WTC11 (cell line): ENCODE results near the gene PSMD3. TPM values are rescaled to one million over a fixed set of nuclear protein-coding genes. Genes with fewer than 3 reads are reported as not detected.

ENCODE experiments used
- ATAC-seq: fragments of 200-7000 bp; cut with Tn5 transposase; 2 replicates; pipeline ENCODE4 v1.10.0; 2021; ENCODE audit warnings: mild to moderate bottlenecking, moderate library complexity
- CTCF ChIA-PET: fragments of 300-600 bp; sonication (Branson Sonifier 250); formaldehyde crosslinking; loops from one replicate; lab custom pipeline; 2021; ENCODE audit warnings: antibody characterized with exemption; lab: Charles Lee
- POLR2A ChIA-PET: fragments of 350-600 bp; sonication (Branson Sonifier 250); formaldehyde crosslinking; loops from one replicate; lab custom pipeline; 2021; ENCODE audit warnings: antibody characterized with exemption; lab: Charles Lee
- DNase-seq: peaks from one replicate; pipeline ENCODE4 v3.0.0; 2021; ENCODE audit warnings: low spot score
- H3K27ac Mint-ChIP-seq: 2 replicates; pipeline ENCODE4 v1.8.0; 2021; ENCODE audit warnings: mixed read lengths
- H3K27me3 Mint-ChIP-seq: 2 replicates; pipeline ENCODE4 v1.8.0; 2021; ENCODE audit warnings: low read depth, mild to moderate bottlenecking, moderate library complexity, mixed read lengths
- H3K36me3 Mint-ChIP-seq: 2 replicates; pipeline ENCODE4 v1.8.0; 2021; ENCODE audit warnings: mixed read lengths
- H3K4me1 Mint-ChIP-seq: 2 replicates; pipeline ENCODE4 v1.8.0; 2022; ENCODE audit warnings: mixed read lengths
- H3K4me3 Mint-ChIP-seq: 2 replicates; pipeline ENCODE4 v1.8.0; 2021; ENCODE audit warnings: mild to moderate bottlenecking, moderate library complexity, mixed read lengths
- H3K9me3 Mint-ChIP-seq: 2 replicates; pipeline ENCODE4 v1.8.0; 2021; ENCODE audit warnings: mixed read lengths
- ATF1 ChIP-seq: sonication (generic); formaldehyde crosslinking; IDR thresholded peaks from 2 replicates; pipeline ENCODE4 v1.8.1; 2023; ENCODE audit warnings: mild to moderate bottlenecking, moderate library complexity, missing genetic modification reagents
- ATF3 ChIP-seq: sonication (generic); formaldehyde crosslinking; conservative IDR thresholded peaks from 2 replicates; pipeline ENCODE4 v1.8.1; 2022; ENCODE audit warnings: mild to moderate bottlenecking, missing genetic modification reagents
- E2F1 ChIP-seq: sonication (generic); formaldehyde crosslinking; IDR thresholded peaks from 2 replicates; pipeline ENCODE4 v1.8.0; 2022; ENCODE audit warnings: mild to moderate bottlenecking, missing genetic modification reagents
- ERG ChIP-seq: fragments of 250-450 bp; sonication (Bioruptor Pico); IDR thresholded peaks from 2 replicates; pipeline ENCODE4 v1.8.0; 2021; ENCODE audit warnings: mild to moderate bottlenecking
- ETV6 ChIP-seq: sonication (generic); formaldehyde crosslinking; IDR thresholded peaks from 2 replicates; pipeline ENCODE4 v1.8.1; 2022; ENCODE audit warnings: mild to moderate bottlenecking, missing genetic modification reagents
- FOXK1 ChIP-seq: sonication (generic); formaldehyde crosslinking; IDR thresholded peaks from 2 replicates; pipeline ENCODE4 v1.8.0; 2022; ENCODE audit warnings: mild to moderate bottlenecking, moderate library complexity, missing genetic modification reagents
- GTF2I ChIP-seq: fragments of 250-450 bp; sonication (Bioruptor Pico); conservative IDR thresholded peaks from 2 replicates; pipeline ENCODE4 v1.4.0; 2021; ENCODE audit warnings: mild to moderate bottlenecking
- JAZF1 ChIP-seq: fragments of 250-450 bp; sonication (Bioruptor Pico); IDR thresholded peaks from 2 replicates; pipeline ENCODE4 v1.9.0; 2021; ENCODE audit warnings: moderate library complexity, mild to moderate bottlenecking, inconsistent platforms
- KAT7 ChIP-seq: sonication (generic); formaldehyde crosslinking; IDR thresholded peaks from 2 replicates; pipeline ENCODE4 v1.8.1; 2023; ENCODE audit warnings: missing genetic modification reagents, mild to moderate bottlenecking, borderline replicate concordance
- NFYB ChIP-seq: sonication (generic); formaldehyde crosslinking; conservative IDR thresholded peaks from 2 replicates; pipeline ENCODE4 v1.8.0; 2022; ENCODE audit warnings: low read depth, missing genetic modification reagents
- PRRX2 ChIP-seq: fragments of 250-450 bp; sonication (Bioruptor Pico); IDR thresholded peaks from 2 replicates; pipeline ENCODE4 v1.8.0; 2021; ENCODE audit warnings: mild to moderate bottlenecking
- SP1 ChIP-seq: sonication (generic); formaldehyde crosslinking; conservative IDR thresholded peaks from 2 replicates; pipeline ENCODE4 v1.8.1; 2022; ENCODE audit warnings: missing genetic modification reagents
- ZNF423 ChIP-seq: fragments of 250-450 bp; sonication (Bioruptor Pico); IDR thresholded peaks from 2 replicates; pipeline ENCODE4 v2.1.2; 2022; ENCODE audit warnings: mild to moderate bottlenecking, moderate library complexity
- ZNF671 ChIP-seq: fragments of 250-450 bp; sonication (Bioruptor Pico); IDR thresholded peaks from 2 replicates; pipeline ENCODE4 v1.8.0; 2021; ENCODE audit warnings: mild to moderate bottlenecking
- total RNA-seq: library from RNA; stranded (reverse); gene quantifications from 3 replicates; pipeline ENCODE4 v1.2.3, GENCODE V29; 2021
- TF ChIP-seq, protein P1 (sequence below): sonication (generic); formaldehyde crosslinking; conservative IDR thresholded peaks from 2 replicates; pipeline ENCODE4 v1.8.1; 2023; ENCODE audit warnings: mild to moderate bottlenecking, low read depth, missing genetic modification reagents, moderate library complexity
- TF ChIP-seq, protein P2 (sequence below): sonication (generic); formaldehyde crosslinking; IDR thresholded peaks from 2 replicates; pipeline ENCODE4 v1.8.1; 2023; ENCODE audit warnings: mild to moderate bottlenecking, moderate library complexity, missing genetic modification reagents
- TF ChIP-seq, protein P3 (sequence below): fragments of 250-450 bp; sonication (Bioruptor Pico); IDR thresholded peaks from 2 replicates; pipeline ENCODE4 v1.9.0; 2021; ENCODE audit warnings: moderate library complexity, mild to moderate bottlenecking, inconsistent platforms, borderline replicate concordance
- TF ChIP-seq, protein P4 (sequence below): sonication (generic); formaldehyde crosslinking; IDR thresholded peaks from 2 replicates; pipeline ENCODE4 v1.8.1; 2023; ENCODE audit warnings: mild to moderate bottlenecking, missing genetic modification reagents, moderate library complexity
- TF ChIP-seq, protein P5 (sequence below): fragments of 250-450 bp; sonication (Bioruptor Pico); IDR thresholded peaks from 2 replicates; pipeline ENCODE4 v2.1.2; 2022; ENCODE audit warnings: mild to moderate bottlenecking, moderate library complexity
- TF ChIP-seq, protein P6 (sequence below): fragments of 250-450 bp; sonication (Bioruptor Pico); IDR thresholded peaks from 2 replicates; pipeline ENCODE4 v1.9.0; 2021; ENCODE audit warnings: mild to moderate bottlenecking

PSMD3 gene
- total RNA-seq, 1 experiment from 2014 or later, result 190 TPM

DNA sequence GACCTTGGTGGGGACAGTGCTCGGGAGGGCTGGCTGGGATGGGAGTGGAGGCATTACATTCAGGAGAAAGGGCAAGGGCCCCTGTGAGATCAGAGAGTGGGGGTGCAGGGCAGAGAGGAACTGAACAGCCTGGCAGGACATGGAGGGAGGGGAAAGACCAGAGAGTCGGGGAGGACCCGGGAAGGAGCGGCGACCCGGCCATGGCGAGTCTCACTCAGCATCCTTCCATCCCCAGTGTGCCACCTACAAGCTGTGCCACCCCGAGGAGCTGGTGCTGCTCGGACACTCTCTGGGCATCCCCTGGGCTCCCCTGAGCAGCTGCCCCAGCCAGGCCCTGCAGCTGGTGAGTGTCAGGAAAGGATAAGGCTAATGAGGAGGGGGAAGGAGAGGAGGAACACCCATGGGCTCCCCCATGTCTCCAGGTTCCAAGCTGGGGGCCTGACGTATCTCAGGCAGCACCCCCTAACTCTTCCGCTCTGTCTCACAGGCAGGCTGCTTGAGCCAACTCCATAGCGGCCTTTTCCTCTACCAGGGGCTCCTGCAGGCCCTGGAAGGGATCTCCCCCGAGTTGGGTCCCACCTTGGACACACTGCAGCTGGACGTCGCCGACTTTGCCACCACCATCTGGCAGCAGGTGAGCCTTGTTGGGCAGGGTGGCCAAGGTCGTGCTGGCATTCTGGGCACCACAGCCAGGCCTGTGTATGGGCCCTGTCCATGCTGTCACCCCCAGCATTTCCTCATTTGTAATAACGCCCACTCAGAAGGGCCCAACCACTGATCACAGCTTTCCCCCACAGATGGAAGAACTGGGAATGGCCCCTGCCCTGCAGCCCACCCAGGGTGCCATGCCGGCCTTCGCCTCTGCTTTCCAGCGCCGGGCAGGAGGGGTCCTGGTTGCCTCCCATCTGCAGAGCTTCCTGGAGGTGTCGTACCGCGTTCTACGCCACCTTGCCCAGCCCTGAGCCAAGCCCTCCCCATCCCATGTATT lies 35.7 kb downstream of the PSMD3 start:
- TF ChIP-seq ZNF671 (CRISPR knock-in tag), result no peak
- TF ChIP-seq SP1 (CRISPR knock-in tag), result no peak
- no peak for TF ChIP-seq FOXK1 (CRISPR knock-in tag)
- no peak for TF ChIP-seq JAZF1
- Mint-ChIP-seq H3K27me3 (no peaks in the 10 kb centered on the region), H3K4me3 (no peak overlapping the region), H3K4me1 (peaks cover 47% of the 10 kb centered on the region), H3K27ac (no peak overlapping the region), H3K36me3 (peaks cover 10% of the 10 kb centered on the region), H3K9me3 (peaks cover 13% of the 10 kb centered on the region)
- CTCF ChIA-PET, result interaction anchor here (0.9 to 7.6 kb wide), 10 partner anchors 10 to 203 kb away, joined by 3 to 128 read pairs (median 12); partner anchors contain the start of gene WIPF2
- POLR2A ChIA-PET, result interaction anchor here (0.6 to 1.2 kb wide), 3 partner anchors 9 to 97 kb away, joined by 3 read pairs; no protein-coding TSS in a partner anchor
- no peak for DNase-seq
- ATAC-seq, result no peak

- peaks cover 12% of the 10 kb centered on the region for H3K36me3 Mint-ChIP-seq
- H3K9me3 Mint-ChIP-seq, result peaks cover under 1% of the 10 kb centered on the region; the same call in 1 of the 2 replicates
- no peak for TF ChIP-seq ETV6 (CRISPR knock-in tag)
- TF ChIP-seq E2F1 (CRISPR knock-in tag), result no peak
- no peak for TF ChIP-seq ATF1 (CRISPR knock-in tag)
- TF ChIP-seq ZNF423 (CRISPR knock-in tag), result no peak
- TF ChIP-seq, protein P1, sequence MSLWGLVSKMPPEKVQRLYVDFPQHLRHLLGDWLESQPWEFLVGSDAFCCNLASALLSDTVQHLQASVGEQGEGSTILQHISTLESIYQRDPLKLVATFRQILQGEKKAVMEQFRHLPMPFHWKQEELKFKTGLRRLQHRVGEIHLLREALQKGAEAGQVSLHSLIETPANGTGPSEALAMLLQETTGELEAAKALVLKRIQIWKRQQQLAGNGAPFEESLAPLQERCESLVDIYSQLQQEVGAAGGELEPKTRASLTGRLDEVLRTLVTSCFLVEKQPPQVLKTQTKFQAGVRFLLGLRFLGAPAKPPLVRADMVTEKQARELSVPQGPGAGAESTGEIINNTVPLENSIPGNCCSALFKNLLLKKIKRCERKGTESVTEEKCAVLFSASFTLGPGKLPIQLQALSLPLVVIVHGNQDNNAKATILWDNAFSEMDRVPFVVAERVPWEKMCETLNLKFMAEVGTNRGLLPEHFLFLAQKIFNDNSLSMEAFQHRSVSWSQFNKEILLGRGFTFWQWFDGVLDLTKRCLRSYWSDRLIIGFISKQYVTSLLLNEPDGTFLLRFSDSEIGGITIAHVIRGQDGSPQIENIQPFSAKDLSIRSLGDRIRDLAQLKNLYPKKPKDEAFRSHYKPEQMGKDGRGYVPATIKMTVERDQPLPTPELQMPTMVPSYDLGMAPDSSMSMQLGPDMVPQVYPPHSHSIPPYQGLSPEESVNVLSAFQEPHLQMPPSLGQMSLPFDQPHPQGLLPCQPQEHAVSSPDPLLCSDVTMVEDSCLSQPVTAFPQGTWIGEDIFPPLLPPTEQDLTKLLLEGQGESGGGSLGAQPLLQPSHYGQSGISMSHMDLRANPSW, result no peak
- TF ChIP-seq, protein P2, sequence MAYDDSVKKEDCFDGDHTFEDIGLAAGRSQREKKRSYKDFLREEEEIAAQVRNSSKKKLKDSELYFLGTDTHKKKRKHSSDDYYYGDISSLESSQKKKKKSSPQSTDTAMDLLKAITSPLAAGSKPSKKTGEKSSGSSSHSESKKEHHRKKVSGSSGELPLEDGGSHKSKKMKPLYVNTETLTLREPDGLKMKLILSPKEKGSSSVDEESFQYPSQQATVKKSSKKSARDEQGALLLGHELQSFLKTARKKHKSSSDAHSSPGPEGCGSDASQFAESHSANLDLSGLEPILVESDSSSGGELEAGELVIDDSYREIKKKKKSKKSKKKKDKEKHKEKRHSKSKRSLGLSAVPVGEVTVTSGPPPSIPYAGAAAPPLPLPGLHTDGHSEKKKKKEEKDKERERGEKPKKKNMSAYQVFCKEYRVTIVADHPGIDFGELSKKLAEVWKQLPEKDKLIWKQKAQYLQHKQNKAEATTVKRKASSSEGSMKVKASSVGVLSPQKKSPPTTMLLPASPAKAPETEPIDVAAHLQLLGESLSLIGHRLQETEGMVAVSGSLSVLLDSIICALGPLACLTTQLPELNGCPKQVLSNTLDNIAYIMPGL, result no peak
- TF ChIP-seq, protein P3, sequence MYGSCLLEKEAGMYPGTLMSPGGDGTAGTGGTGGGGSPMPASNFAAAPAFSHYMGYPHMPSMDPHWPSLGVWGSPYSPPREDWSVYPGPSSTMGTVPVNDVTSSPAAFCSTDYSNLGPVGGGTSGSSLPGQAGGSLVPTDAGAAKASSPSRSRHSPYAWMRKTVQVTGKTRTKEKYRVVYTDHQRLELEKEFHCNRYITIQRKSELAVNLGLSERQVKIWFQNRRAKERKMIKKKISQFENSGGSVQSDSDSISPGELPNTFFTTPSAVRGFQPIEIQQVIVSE, result no peak
- no peak for TF ChIP-seq ATF3 (CRISPR knock-in tag)
- TF ChIP-seq, protein P4, sequence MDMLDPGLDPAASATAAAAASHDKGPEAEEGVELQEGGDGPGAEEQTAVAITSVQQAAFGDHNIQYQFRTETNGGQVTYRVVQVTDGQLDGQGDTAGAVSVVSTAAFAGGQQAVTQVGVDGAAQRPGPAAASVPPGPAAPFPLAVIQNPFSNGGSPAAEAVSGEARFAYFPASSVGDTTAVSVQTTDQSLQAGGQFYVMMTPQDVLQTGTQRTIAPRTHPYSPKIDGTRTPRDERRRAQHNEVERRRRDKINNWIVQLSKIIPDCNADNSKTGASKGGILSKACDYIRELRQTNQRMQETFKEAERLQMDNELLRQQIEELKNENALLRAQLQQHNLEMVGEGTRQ (CRISPR knock-in tag), result no peak
- TF ChIP-seq NFYB (CRISPR knock-in tag), result no peak
- no peak for TF ChIP-seq KAT7 (CRISPR knock-in tag)
- no peak for TF ChIP-seq PRRX2 (CRISPR knock-in tag)
- TF ChIP-seq, protein P5, sequence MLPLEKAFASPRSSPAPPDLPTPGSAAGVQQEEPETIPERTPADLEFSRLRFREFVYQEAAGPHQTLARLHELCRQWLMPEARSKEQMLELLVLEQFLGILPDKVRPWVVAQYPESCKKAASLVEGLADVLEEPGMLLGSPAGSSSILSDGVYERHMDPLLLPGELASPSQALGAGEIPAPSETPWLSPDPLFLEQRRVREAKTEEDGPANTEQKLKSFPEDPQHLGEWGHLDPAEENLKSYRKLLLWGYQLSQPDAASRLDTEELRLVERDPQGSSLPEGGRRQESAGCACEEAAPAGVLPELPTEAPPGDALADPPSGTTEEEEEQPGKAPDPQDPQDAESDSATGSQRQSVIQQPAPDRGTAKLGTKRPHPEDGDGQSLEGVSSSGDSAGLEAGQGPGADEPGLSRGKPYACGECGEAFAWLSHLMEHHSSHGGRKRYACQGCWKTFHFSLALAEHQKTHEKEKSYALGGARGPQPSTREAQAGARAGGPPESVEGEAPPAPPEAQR, result no peak
- TF ChIP-seq, protein P6, sequence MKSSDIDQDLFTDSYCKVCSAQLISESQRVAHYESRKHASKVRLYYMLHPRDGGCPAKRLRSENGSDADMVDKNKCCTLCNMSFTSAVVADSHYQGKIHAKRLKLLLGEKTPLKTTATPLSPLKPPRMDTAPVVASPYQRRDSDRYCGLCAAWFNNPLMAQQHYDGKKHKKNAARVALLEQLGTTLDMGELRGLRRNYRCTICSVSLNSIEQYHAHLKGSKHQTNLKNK (CRISPR knock-in tag), result no peak
- no peak for TF ChIP-seq ERG (CRISPR knock-in tag)
- TF ChIP-seq GTF2I (CRISPR knock-in tag), result no peak
Measured at GRCh38 chr17:40017422-40018080, 36.9 kb downstream of the PSMD3 start.

More at GRCh38 chr17:40017422-40018080, 36.9 kb downstream of the PSMD3 start:
- Mint-ChIP-seq H3K4me1 (peaks cover 38% of the 10 kb centered on the region), H3K27ac (no peak overlapping the region; the same call in 1 of the 2 replicates), H3K4me3 (no peak overlapping the region), H3K27me3 (no peaks in the 10 kb centered on the region)
- CTCF ChIA-PET, result interaction anchor here (0.6 to 7.6 kb wide), 15 partner anchors 8 to 394 kb away, joined by 3 to 128 read pairs (median 4); partner anchors contain the start of gene NR1D1
- no peak for DNase-seq
- ATAC-seq, result no peak
- POLR2A ChIA-PET, result interaction anchor here (0.6 to 1.2 kb wide), 3 partner anchors 12 to 96 kb away, joined by 3 read pairs; no protein-coding TSS in a partner anchor
